Natural killer cell (primary cell): ENCODE data around the gene DOCK2. TPM values are rescaled to one million over a fixed set of nuclear protein-coding genes. Genes with fewer than 3 reads are reported as not detected.

Experiments
- ATAC-seq, 3 donors: fragments of 150-1000 bp in 2 of 3; fragments of 200-7000 bp in 1 of 3; cut with Tn5 transposase; 1 replicate in 1 of 3; 2 replicates in 2 of 3; pipeline ENCODE4 v1.10.0; 2021; ENCODE audit warnings: mild to moderate bottlenecking in 2 of 3, moderate library complexity in 2 of 3
- DNase-seq, 2 donors: peaks; one replicate each; pipeline versions ENCODE4 v3.0.0 to v3.0.0-alpha.2; 2013 to 2021; ENCODE audit warnings: mixed read lengths in 1 of 2
- H3K27ac ChIP-seq: one replicate; pipeline ENCODE4 v1.5.1; 2013; ENCODE audit warnings: mild to moderate bottlenecking, low read length
- H3K27me3 ChIP-seq: one replicate; pipeline ENCODE4 v1.6.1; 2013; ENCODE audit warnings: low read length; ENCODE audit not compliant: control insufficient read depth, insufficient read depth
- H3K36me3 ChIP-seq: one replicate; pipeline ENCODE4 v1.6.1; 2013; ENCODE audit warnings: low read length; ENCODE audit not compliant: control insufficient read depth, insufficient read depth
- H3K4me1 ChIP-seq: one replicate; pipeline ENCODE4 v1.6.1; 2013; ENCODE audit warnings: low read length; ENCODE audit not compliant: control insufficient read depth, insufficient read depth
- H3K4me3 ChIP-seq: one replicate; pipeline ENCODE4 v1.5.1; 2013; ENCODE audit warnings: low read length
- H3K9me3 ChIP-seq: one replicate; pipeline ENCODE4 v1.6.1; 2013; ENCODE audit warnings: low read length; ENCODE audit not compliant: control insufficient read depth, insufficient read depth
- H3K27ac Mint-ChIP-seq, 2 donors: one replicate each; pipeline ENCODE4 v1.8.0; 2022; ENCODE audit warnings: mild to moderate bottlenecking in 2 of 2, mixed read lengths in 2 of 2, moderate library complexity in 1 of 2
- H3K27me3 Mint-ChIP-seq, 2 donors: one replicate each; pipeline ENCODE4 v1.8.0; 2022; ENCODE audit warnings: low read depth in 2 of 2, mixed read lengths in 2 of 2
- H3K36me3 Mint-ChIP-seq: one replicate; pipeline ENCODE4 v1.8.0; 2022; ENCODE audit warnings: mixed read lengths
- H3K4me1 Mint-ChIP-seq, 2 donors: one replicate each; pipeline ENCODE4 v1.8.0; 2022; ENCODE audit warnings: mixed read lengths in 2 of 2
- H3K4me3 Mint-ChIP-seq: one replicate; pipeline ENCODE4 v1.8.0; 2022; ENCODE audit warnings: mild to moderate bottlenecking, moderate library complexity, mixed read lengths
- H3K9me3 Mint-ChIP-seq, 2 donors: one replicate each; pipeline ENCODE4 v1.8.0; 2022; ENCODE audit warnings: mixed read lengths in 2 of 2
- WGBS: methylation state at CpG from one replicate; pipeline ENCODE4 v1.1.7; 2013; ENCODE audit warnings: missing lambda C conversion rate; ENCODE audit not compliant: insufficient coverage; 5-methylcytosine and 5-hydroxymethylcytosine counted together
- intact Hi-C: fragments of 100-400 bp; cut with micrococcal nuclease; formaldehyde crosslinking; loops from one replicate; pipeline ENCODE4 v1.14.2; 2022
- total RNA-seq, 4 donors: library from RNA; stranded (reverse); fragments of 120-200 nt in 1 of 4; gene quantifications; one replicate each; pipeline versions ENCODE4 v1.2.3 to v1.2.4, GENCODE V29; 2013 to 2022
- TF ChIP-seq, protein P1 (sequence below): fragments of 200-600 bp; IDR thresholded peaks from one replicate; pipeline ENCODE4 v1.8.0; 2022; ENCODE audit warnings: antibody characterized with exemption

Gene DOCK2
- total RNA-seq, 3 donors from 2014 or later (not counting 1 experiment from before 2014, with no cell fraction given): 317 to 361 (median 320) TPM

- H3K27me3 Mint-ChIP-seq: peaks cover 10 to 21% of the 10 kb centered on the region in 2 donors
- peaks cover 0 to 6% of the 10 kb centered on the region in 2 donors for H3K4me1 Mint-ChIP-seq
- H3K36me3 ChIP-seq: no peaks in the 10 kb centered on the region
- H3K27ac Mint-ChIP-seq: no peak overlapping the region
- no peaks in the 10 kb centered on the region for H3K9me3 Mint-ChIP-seq
- intact Hi-C loops: no loop called here
- 95% methylated on average over 24 of the region's 26 CpGs for WGBS
- no peaks in the 10 kb centered on the region for H3K27me3 ChIP-seq
- ATAC-seq (no peak), DNase-seq (no peak)
- no peak overlapping the region for H3K27ac ChIP-seq
- no peaks in the 10 kb centered on the region for H3K4me1 ChIP-seq
- no peak overlapping the region for H3K4me3 Mint-ChIP-seq
- no peaks in the 10 kb centered on the region for H3K9me3 ChIP-seq
- no peaks in the 10 kb centered on the region for H3K36me3 Mint-ChIP-seq
- no peak overlapping the region for H3K4me3 ChIP-seq
- TF ChIP-seq, protein P1, sequence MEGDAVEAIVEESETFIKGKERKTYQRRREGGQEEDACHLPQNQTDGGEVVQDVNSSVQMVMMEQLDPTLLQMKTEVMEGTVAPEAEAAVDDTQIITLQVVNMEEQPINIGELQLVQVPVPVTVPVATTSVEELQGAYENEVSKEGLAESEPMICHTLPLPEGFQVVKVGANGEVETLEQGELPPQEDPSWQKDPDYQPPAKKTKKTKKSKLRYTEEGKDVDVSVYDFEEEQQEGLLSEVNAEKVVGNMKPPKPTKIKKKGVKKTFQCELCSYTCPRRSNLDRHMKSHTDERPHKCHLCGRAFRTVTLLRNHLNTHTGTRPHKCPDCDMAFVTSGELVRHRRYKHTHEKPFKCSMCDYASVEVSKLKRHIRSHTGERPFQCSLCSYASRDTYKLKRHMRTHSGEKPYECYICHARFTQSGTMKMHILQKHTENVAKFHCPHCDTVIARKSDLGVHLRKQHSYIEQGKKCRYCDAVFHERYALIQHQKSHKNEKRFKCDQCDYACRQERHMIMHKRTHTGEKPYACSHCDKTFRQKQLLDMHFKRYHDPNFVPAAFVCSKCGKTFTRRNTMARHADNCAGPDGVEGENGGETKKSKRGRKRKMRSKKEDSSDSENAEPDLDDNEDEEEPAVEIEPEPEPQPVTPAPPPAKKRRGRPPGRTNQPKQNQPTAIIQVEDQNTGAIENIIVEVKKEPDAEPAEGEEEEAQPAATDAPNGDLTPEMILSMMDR: no peak
Observed at GRCh38 chr5:170104710-170105109, 467.6 kb downstream of the DOCK2 start.

DNA sequence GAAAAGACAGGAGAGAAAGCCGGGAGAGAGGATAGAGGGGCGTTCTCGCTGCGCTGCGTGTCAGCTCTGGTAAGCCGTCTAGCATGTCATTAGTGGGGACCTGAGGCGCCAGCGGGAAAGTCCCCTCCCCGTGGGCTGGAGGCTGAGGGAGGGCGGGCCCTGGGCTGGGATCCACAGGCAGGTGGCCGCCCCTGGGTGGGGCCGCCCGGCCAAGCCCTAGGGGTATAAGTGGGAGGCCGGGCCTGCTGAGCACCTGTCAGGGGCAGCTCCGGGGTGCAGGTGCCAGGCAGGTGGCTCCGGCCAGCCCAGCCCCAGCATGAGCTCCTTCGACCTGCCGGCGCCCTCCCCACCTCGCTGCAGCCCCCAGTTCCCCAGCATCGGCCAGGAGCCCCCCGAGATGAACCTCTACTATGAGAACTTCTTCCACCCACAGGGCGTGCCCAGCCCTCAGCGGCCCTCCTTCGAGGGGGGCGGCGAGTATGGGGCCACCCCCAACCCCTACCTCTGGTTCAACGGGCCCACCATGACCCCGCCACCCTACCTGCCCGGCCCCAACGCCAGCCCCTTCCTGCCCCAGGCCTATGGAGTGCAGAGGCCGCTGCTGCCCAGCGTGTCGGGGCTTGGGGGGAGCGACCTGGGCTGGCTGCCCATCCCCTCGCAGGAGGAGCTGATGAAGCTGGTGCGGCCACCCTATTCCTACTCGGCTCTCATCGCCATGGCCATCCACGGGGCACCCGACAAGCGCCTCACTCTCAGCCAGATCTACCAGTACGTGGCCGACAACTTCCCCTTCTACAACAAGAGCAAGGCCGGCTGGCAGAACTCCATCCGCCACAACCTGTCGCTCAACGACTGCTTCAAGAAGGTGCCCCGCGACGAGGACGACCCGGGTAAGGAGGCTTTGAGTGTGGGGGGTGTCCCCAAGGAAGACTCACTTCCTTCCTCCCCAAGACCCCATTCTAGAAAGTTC, 468.9 kb downstream of the DOCK2 start, which contains the start of gene FOXI1:
Gene FOXI1, plus strand, starts transcription at position 256 of the 970 bp plus-strand sequence. Its CDS starts 61 bp downstream, at position 317.
- Histone ChIP-seq H3K36me3 (no peaks in the 10 kb centered on the region), H3K4me1 (no peaks in the 10 kb centered on the region), H3K4me3 (no peak within 1 kb of the TSS), H3K27ac (no peak within 1 kb of the TSS), H3K27me3 (no peaks in the 10 kb centered on the region), H3K9me3 (no peaks in the 10 kb centered on the region)
- ATAC-seq (no peak), DNase-seq (no peak)
- intact Hi-C loops: no loop called here
- Mint-ChIP-seq H3K4me1 (no peaks in the 10 kb centered on the region), H3K27me3 (peaks cover 12 to 14% of the 10 kb centered on the region in 2 donors), H3K9me3 (no peaks in the 10 kb centered on the region), H3K4me3 (no peak within 1 kb of the TSS), H3K27ac (no peak within 1 kb of the TSS), H3K36me3 (no peaks in the 10 kb centered on the region)
- TF ChIP-seq, protein P1: no peak
- WGBS: 73% methylated on average over 46 of the region's 53 CpGs

- Mint-ChIP-seq H3K27ac (no peak overlapping the region), H3K9me3 (no peaks in the 10 kb centered on the region), H3K36me3 (no peaks in the 10 kb centered on the region), H3K4me1 (no peaks in the 10 kb centered on the region), H3K4me3 (no peak overlapping the region), H3K27me3 (peaks cover 12 to 14% of the 10 kb centered on the region in 2 donors)
- H3K4me3 ChIP-seq: no peak overlapping the region
- intact Hi-C loops: no loop called here
- WGBS: 100% methylated on average over 1 of the region's 2 CpGs
- no peaks in the 10 kb centered on the region for H3K36me3 ChIP-seq
- TF ChIP-seq, protein P1: no peak
- H3K27me3 ChIP-seq: no peaks in the 10 kb centered on the region
- no peaks in the 10 kb centered on the region for H3K9me3 ChIP-seq
- no peak overlapping the region for H3K27ac ChIP-seq
- no peaks in the 10 kb centered on the region for H3K4me1 ChIP-seq
- ATAC-seq: no peak
- no peak for DNase-seq
Observed at GRCh38 chr5:170107674-170108073, 470.6 kb downstream of the DOCK2 start.
